Osteocyte (in vitro differentiated cells): ENCODE data around the gene TUBGCP2. TPM values are rescaled to one million over a fixed set of nuclear protein-coding genes. Genes with fewer than 3 reads are reported as not detected.

Source experiments
- DNase-seq: peaks from one replicate; pipeline ENCODE4 v3.0.0; 2021; ENCODE audit warnings: mixed read lengths; ENCODE audit not compliant: unreplicated experiment; ENCODE audit errors: extremely low spot score
- H3K27ac Mint-ChIP-seq: one replicate; pipeline ENCODE4 v1.8.0; 2021; ENCODE audit warnings: mild to moderate bottlenecking, mixed read lengths; ENCODE audit not compliant: unreplicated experiment
- H3K27me3 Mint-ChIP-seq: one replicate; pipeline ENCODE4 v1.8.0; 2021; ENCODE audit warnings: mixed read lengths; ENCODE audit not compliant: unreplicated experiment
- H3K36me3 Mint-ChIP-seq: one replicate; pipeline ENCODE4 v1.8.0; 2021; ENCODE audit warnings: mixed read lengths; ENCODE audit not compliant: unreplicated experiment
- H3K4me1 Mint-ChIP-seq: one replicate; pipeline ENCODE4 v1.8.0; 2021; ENCODE audit warnings: mixed read lengths; ENCODE audit not compliant: unreplicated experiment
- H3K4me3 Mint-ChIP-seq: one replicate; pipeline ENCODE4 v1.8.0; 2021; ENCODE audit warnings: mild to moderate bottlenecking, moderate library complexity, mixed read lengths; ENCODE audit not compliant: unreplicated experiment
- H3K9me3 Mint-ChIP-seq: one replicate; pipeline ENCODE4 v1.8.0; 2021; ENCODE audit warnings: mixed read lengths; ENCODE audit not compliant: unreplicated experiment
- total RNA-seq: library from RNA; stranded (reverse); gene quantifications from 2 replicates; pipeline ENCODE4 v1.2.1, GENCODE V29; 2021
- TF ChIP-seq, protein P1 (sequence below): fragments of 200-600 bp; sonication (generic); IDR thresholded peaks from 2 replicates; pipeline ENCODE4 v1.5.0; 2021; ENCODE audit warnings: antibody characterized with exemption, mild to moderate bottlenecking, moderate library complexity

Gene TUBGCP2
- total RNA-seq, 1 donor from 2014 or later = 75.2 TPM

DNA sequence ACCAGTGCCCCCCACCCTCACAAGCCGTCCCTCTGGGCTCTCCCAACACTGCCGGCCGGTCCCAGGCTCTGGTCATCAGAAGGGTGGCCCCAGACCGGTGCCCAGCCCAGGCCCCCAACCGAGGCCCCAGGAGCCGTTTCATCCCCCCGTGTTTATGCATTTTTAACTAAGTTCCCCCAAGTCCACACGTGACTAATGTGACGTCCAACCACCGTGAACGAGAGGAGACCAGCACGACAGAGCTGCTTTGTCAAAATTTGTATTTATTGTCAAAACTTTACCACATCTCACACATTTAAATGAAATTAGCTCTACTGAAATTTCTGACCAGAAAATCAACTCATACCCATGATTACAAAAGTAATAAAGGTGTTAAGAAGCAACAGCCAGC, 62.4 kb downstream of the TUBGCP2 start:
- TF ChIP-seq, protein P1, sequence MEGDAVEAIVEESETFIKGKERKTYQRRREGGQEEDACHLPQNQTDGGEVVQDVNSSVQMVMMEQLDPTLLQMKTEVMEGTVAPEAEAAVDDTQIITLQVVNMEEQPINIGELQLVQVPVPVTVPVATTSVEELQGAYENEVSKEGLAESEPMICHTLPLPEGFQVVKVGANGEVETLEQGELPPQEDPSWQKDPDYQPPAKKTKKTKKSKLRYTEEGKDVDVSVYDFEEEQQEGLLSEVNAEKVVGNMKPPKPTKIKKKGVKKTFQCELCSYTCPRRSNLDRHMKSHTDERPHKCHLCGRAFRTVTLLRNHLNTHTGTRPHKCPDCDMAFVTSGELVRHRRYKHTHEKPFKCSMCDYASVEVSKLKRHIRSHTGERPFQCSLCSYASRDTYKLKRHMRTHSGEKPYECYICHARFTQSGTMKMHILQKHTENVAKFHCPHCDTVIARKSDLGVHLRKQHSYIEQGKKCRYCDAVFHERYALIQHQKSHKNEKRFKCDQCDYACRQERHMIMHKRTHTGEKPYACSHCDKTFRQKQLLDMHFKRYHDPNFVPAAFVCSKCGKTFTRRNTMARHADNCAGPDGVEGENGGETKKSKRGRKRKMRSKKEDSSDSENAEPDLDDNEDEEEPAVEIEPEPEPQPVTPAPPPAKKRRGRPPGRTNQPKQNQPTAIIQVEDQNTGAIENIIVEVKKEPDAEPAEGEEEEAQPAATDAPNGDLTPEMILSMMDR = no peak
- no peaks in the 10 kb centered on the region for H3K4me1 Mint-ChIP-seq
- no peak for DNase-seq

DNA sequence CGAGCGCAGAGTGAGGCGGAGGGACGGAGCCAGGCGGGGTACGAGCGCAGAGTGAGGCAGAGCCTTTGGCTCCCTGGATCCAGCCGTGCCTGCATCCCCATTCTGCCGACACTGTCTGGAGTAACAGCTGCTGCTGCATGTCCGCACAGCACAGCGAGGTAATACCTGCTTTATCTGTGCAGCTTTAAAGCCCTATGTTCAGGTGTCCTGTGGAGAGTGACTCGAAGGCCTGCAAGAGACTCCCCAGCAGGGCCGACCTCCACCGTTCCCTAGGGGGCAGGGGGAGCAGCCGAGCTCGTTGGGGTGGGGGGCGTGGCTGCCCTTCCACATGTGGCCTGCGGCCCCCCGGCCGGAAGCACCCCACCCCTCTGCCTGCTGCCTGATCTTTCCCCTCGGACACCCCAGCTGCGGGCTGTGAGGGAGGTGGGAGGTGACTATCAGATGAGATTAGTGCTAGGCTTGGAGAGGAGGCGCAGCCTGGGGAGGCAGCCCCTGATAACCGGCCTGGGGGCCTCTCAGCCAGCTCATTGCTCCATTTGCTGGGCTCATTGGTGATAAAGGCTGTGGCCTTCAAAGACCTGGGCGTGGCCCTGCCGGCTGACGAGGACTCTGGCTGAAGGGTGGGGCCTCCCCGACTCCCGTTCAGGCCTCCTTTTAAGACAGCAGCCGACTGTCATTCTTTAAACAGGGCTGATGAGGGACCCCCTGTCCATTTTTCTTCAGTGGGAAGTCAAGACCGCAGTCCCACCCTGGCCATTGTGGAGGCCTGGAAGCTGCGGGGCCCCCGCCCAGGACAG, 63.0 kb downstream of the TUBGCP2 start:
- Mint-ChIP-seq H3K36me3 (no peaks in the 10 kb centered on the region), H3K4me1 (no peaks in the 10 kb centered on the region), H3K4me3 (no peak overlapping the region), H3K27ac (no peak overlapping the region), H3K9me3 (no peaks in the 10 kb centered on the region), H3K27me3 (peaks cover 34% of the 10 kb centered on the region)
- DNase-seq = no peak
- TF ChIP-seq, protein P1 = no peak

More for the DNA sequence above, 62.4 kb downstream of the TUBGCP2 start:
- no peak overlapping the region for H3K4me3 Mint-ChIP-seq
- no peaks in the 10 kb centered on the region for H3K36me3 Mint-ChIP-seq
- no peak overlapping the region for H3K27ac Mint-ChIP-seq
- H3K9me3 Mint-ChIP-seq = no peaks in the 10 kb centered on the region
- H3K27me3 Mint-ChIP-seq = peaks cover 29% of the 10 kb centered on the region

DNA sequence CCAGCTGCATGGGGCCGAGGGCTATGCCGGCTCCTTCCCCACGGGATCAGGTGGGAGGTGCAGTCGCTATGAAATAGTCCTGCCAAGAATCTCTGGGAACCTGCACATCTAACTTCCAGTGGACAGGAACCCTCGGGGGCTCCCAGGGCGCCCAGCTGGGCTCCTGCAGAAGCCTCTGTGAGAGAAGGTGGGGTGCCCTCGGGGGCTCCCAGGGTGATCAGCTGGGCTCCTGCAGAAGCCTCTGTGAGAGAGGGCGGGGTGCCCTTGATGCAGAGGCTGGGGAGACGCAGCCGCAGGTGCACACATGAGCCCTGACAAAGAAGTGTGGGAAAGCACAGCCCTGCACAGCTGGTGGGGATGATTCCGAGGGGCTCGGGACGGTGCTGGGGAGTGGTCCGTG, 65.1 kb downstream of the TUBGCP2 start:
- Mint-ChIP-seq H3K4me1 (no peaks in the 10 kb centered on the region), H3K27ac (no peak overlapping the region), H3K27me3 (peaks cover 33% of the 10 kb centered on the region), H3K4me3 (no peak overlapping the region), H3K36me3 (no peaks in the 10 kb centered on the region), H3K9me3 (no peaks in the 10 kb centered on the region)
- TF ChIP-seq, protein P1 = no peak
- no peak for DNase-seq

DNA sequence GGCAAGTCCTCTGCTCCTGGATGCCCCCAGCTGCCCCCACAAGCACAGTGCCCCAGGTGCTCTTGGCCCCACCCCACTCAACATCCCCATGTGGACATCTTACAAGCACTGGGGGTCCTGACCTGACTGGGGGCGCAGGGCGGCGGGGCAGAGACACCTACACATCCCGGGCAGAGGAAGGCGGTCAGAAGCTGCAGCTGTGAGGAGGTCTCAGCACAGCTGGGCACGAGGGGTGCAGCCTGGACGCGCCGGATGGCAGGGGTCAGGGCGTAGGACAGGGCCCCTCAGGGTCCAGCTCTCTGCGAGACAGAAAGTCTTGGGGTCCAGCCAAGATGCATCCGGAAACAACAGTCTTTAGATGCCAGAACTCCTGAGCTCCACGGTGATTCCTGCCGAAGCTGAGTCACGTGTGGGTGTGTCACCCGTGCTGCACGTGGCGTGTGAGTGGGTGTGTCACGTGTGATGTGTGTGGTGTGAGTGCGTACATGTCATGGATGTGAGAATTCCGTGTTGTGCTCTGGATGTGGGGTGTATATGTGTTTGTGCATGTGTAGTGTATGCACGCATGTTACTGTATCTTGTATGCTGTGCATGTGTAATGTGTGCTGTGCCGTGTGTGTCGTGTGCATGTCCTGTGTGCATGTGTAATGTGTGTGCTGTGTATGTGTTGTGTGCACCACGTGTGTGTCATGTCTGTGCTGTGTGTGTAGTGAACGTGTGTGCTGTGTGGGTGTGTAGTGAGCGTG, 65.9 kb downstream of the TUBGCP2 start:
- TF ChIP-seq, protein P1 = no peak
- no peak overlapping the region for H3K4me3 Mint-ChIP-seq
- no peak overlapping the region for H3K27ac Mint-ChIP-seq
- peaks cover 38% of the 10 kb centered on the region for H3K27me3 Mint-ChIP-seq
- DNase-seq = no peak
- H3K36me3 Mint-ChIP-seq = no peaks in the 10 kb centered on the region
- no peaks in the 10 kb centered on the region for H3K9me3 Mint-ChIP-seq
- H3K4me1 Mint-ChIP-seq = no peaks in the 10 kb centered on the region
